ENCODE measurements around the gene SMPDL3A.

GRCh38 chr6:122792766-122793165 lies 3.7 kb downstream of the SMPDL3A start:
- TF ChIP-seq CTCF (IDR thresholded peaks at IDR 0.05; ENCODE audit: borderline replicate concordance, extremely low read depth, low read length, poor library complexity, severe bottlenecking) (no peak), EZH2 (IDR thresholded peaks at IDR 0.05; ENCODE audit: borderline replicate concordance, low read depth, low read length, severe bottlenecking) (no peak)

Data from DND-41 (cell line).